ENCODE measurements around the gene TTYH2.

GRCh38 chr17:74272731-74273201 is 59.4 kb downstream of the TTYH2 start:
- no peak for TF ChIP-seq CTCF (IDR thresholded peaks at IDR 0.05; ENCODE audit: insufficient read depth, low read length, poor library complexity, severe bottlenecking)
- no peak for TF ChIP-seq EZH2phosphoT487 (conservative IDR thresholded peaks at IDR 0.05; ENCODE audit: low read length)
